NK-92 (cell line): ENCODE data around the gene TMSB15C.
"Not testable (repeated sequence)": the region's sequence is repeated elsewhere in the genome, so short reads cannot be mapped to it uniquely, and the experiment has no call there.

ENCODE experiments used
- DNase-seq: peaks from one replicate; lab custom pipeline; 2025; ENCODE audit not compliant: unreplicated experiment; lab: John Stamatoyannopoulos, UW

The TMSB15C gene

GRCh38 chrX:104075778-104076445 is at the start of gene TMSB15C:
TMSB15C (minus strand) TSS chrX:104076236.
- not testable (repeated sequence) for DNase-seq

GRCh38 chrX:104122829-104123228 is 46.8 kb upstream of the TMSB15C start:
- DNase-seq: no peak

GRCh38 chrX:104118765-104119164 is 42.7 kb upstream of the TMSB15C start:
- DNase-seq: no peak

GRCh38 chrX:104117759-104118158 is 41.7 kb upstream of the TMSB15C start:
- no peak for DNase-seq

- no peak for DNase-seq
Measured at GRCh38 chrX:104113222-104113965, 37.4 kb upstream of the TMSB15C start.

GRCh38 chrX:104112326-104112951 is 36.4 kb upstream of the TMSB15C start, which contains the start of gene ZCCHC18:
ZCCHC18 (plus strand) TSS chrX:104112523; CDS start chrX:104114112, 1,589 bp downstream.
- no peak for DNase-seq

- DNase-seq: not testable (repeated sequence)
Measured at GRCh38 chrX:104110491-104111240, 34.6 kb upstream of the TMSB15C start.

GRCh38 chrX:104108955-104109354 is 32.9 kb upstream of the TMSB15C start:
- DNase-seq: no peak

GRCh38 chrX:104105330-104106262 is 29.6 kb upstream of the TMSB15C start:
- no peak for DNase-seq

GRCh38 chrX:104104676-104105075 is 28.6 kb upstream of the TMSB15C start:
- DNase-seq: no peak

GRCh38 chrX:104098919-104099318 is 22.9 kb upstream of the TMSB15C start:
- DNase-seq: no peak

GRCh38 chrX:104098151-104098808 is 22.2 kb upstream of the TMSB15C start:
- no peak for DNase-seq

GRCh38 chrX:104085919-104086318 is 9.9 kb upstream of the TMSB15C start:
- DNase-seq: no peak

GRCh38 chrX:104085477-104085876 is 9.4 kb upstream of the TMSB15C start:
- DNase-seq: no peak

- DNase-seq: no peak
Measured at GRCh38 chrX:104084534-104085277, 8.7 kb upstream of the TMSB15C start.

GRCh38 chrX:104084063-104084462 is 8.0 kb upstream of the TMSB15C start:
- DNase-seq: no peak

- not testable (repeated sequence) for DNase-seq
Measured at GRCh38 chrX:104077854-104078253, 1.8 kb upstream of the TMSB15C start.

- DNase-seq: not testable (repeated sequence)
Measured at GRCh38 chrX:104062636-104063035, 13.4 kb downstream of the TMSB15C start.

- not testable (repeated sequence) for DNase-seq
Measured at GRCh38 chrX:104054956-104055355, 21.1 kb downstream of the TMSB15C start.
